Erythroblast (primary cell): ENCODE data around the gene VPS11.

ENCODE experiments used
- GATA1 ChIP-seq: IDR thresholded peaks from 2 replicates; pipeline ENCODE4 v1.6.1; 2011; ENCODE audit warnings: low read depth, mild to moderate bottlenecking, control low read depth, low read length, moderate library complexity
- POLR2A ChIP-seq: IDR thresholded peaks from 2 replicates; pipeline ENCODE4 v1.6.1; 2011; ENCODE audit warnings: mild to moderate bottlenecking, low read length

GRCh38 chr11:119111361-119111925, 43.8 kb downstream of the VPS11 start:
- TF ChIP-seq POLR2A (no peak), GATA1 (no peak)
